Activated CD8-positive, alpha-beta memory T cell treated with anti-CD3 and anti-CD28 coated beads for 36 hours (primary cell): ENCODE measurements around the gene CILP2. TPM values are rescaled to one million over a fixed set of nuclear protein-coding genes. Genes with fewer than 3 reads are reported as not detected.

Source experiments
- CTCF ChIA-PET: fragments of 350-600 bp; sonication (Branson Sonifier 250); formaldehyde crosslinking; loops from one replicate; lab custom pipeline; 2021; ENCODE audit warnings: antibody characterized with exemption; lab: Charles Lee
- POLR2A ChIA-PET: fragments of 350-600 bp; sonication (Branson Sonifier 250); formaldehyde crosslinking; loops from one replicate; lab custom pipeline; 2021; ENCODE audit warnings: antibody characterized with exemption; lab: Charles Lee
- total RNA-seq, 2 experiments: library from RNA; stranded (reverse); gene quantifications; one replicate each; pipeline ENCODE4 v1.2.3, GENCODE V29; 2021

The CILP2 gene
- total RNA-seq, 2 experiments from 2014 or later, result 0.15 to 0.30 TPM

GRCh38 chr19:19537075-19538048 lies 703 bp upstream of the CILP2 start:
- POLR2A ChIA-PET, result no interaction called here

GRCh38 chr19:19538785-19539166 lies 711 bp downstream of the CILP2 start:
- CTCF ChIA-PET, result interaction anchor here (0.6 to 1.4 kb wide), 4 partner anchors 16 to 410 kb away, joined by 3 to 5 read pairs (median 3); partner anchors contain the start of gene GMIP
- POLR2A ChIA-PET, result no interaction called here

More at GRCh38 chr19:19537075-19538048, 703 bp upstream of the CILP2 start:
- CTCF ChIA-PET, result interaction anchor here (1.1 kb wide), 1 partner anchor 22 kb away, joined by 3 read pairs; no protein-coding TSS in a partner anchor

DNA sequence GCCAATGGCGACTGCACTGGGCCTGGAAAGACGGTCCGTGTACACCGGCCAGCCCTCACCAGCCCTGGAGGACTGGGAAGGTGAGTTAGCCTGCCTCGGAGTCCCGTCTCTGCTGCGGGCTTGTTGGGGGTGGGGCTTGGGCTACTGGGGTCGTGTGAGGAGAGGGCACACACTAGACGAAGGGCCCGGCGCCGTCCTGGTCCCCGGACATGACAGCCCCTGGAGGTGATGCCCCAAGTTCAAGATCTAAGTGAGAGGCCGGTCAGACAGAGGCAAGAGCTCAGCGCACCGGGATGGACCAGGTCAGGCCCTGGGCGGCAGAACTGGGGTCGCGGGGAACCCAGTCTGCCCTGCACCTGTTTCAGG lies 1.6 kb downstream of the CILP2 start:
- POLR2A ChIA-PET, result no interaction called here
- CTCF ChIA-PET, result interaction anchor here (1.4 kb wide), 2 partner anchors 15 to 104 kb away, joined by 3 to 5 read pairs; partner anchors contain the start of gene GMIP

DNA sequence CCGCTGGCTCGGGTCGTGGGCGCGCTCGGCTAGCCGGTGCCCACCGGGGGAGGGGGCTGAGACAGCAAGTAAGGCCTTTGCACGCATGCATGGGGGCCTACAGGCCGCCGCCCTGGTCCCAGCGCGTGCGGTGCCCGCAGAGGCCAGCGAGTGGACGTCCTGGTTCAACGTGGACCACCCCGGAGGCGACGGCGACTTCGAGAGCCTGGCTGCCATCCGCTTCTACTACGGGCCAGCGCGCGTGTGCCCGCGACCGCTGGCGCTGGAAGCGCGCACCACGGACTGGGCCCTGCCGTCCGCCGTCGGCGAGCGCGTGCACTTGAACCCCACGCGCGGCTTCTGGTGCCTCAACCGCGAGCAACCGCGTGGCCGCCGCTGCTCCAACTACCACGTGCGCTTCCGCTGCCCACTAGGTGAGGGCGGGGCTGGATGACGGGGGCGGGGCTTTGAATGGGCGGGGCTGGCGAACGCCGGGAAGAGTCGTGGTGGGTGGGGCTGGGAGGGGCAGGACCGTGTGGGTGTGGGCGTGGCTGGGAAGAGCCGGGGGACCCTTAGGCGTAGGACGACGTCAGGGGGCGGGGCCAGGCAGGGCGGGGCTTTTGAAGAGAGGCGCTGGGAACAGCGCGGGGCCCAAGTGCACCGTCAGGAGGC lies 2.1 kb downstream of the CILP2 start:
- POLR2A ChIA-PET, result interaction anchor here (0.6 to 0.7 kb wide), 2 partner anchors 53 to 390 kb away, joined by 4 to 6 read pairs; no protein-coding TSS in a partner anchor
- CTCF ChIA-PET, result interaction anchor here (0.6 to 1.6 kb wide), 6 partner anchors 8 to 104 kb away, joined by 3 to 7 read pairs (median 3); partner anchors contain the start of gene GMIP

DNA sequence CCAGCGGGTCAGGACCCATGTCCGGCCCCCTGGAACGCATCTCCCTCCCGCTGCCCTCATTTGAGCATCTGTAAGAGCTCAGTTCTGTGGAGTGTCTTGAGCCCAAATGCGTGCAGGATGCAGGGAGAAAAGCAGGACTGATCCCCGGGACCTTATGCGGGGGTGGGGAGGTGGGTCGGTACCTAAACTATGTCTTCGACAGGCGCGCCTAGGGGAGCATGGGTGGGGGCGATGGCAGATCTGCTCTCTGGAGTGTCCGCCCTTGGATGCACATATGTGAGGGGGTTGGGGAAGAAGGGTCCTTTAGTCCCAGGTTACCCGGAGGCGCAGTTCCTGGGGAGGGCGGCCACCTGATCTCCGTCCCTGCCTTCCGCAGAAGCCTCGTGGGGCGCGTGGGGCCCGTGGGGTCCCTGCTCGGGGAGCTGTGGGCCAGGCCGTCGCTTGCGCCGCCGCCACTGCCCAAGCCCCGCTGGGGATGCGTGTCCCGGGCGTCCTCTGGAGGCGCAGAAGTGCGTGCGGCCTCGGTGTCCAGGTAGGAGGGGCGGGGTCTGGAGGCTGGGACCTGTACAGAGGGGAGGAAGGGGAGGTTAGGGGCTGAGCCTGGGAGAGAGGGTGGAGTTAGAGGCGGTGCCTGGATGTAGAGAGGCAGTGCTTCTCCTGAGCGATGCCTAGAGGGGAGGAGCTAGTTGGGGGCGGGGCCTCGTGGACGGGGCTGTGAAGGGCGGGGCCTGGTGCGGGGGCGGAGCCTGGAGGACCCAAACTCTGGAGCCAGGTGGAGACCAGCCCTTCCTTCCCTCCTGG lies 2.9 kb downstream of the CILP2 start:
- POLR2A ChIA-PET, result interaction anchor here (0.5 to 0.7 kb wide), 3 partner anchors 9 to 389 kb away, joined by 4 to 6 read pairs (median 4); no protein-coding TSS in a partner anchor
- CTCF ChIA-PET, result interaction anchor here (0.5 to 1.6 kb wide), 6 partner anchors 9 to 172 kb away, joined by 3 to 7 read pairs (median 4); partner anchors contain the start of gene GMIP

GRCh38 chr19:19541616-19542015 lies 3.6 kb downstream of the CILP2 start:
- POLR2A ChIA-PET, result interaction anchor here (0.5 kb wide), 1 partner anchor 10 kb away, joined by 4 read pairs; no protein-coding TSS in a partner anchor
- CTCF ChIA-PET, result interaction anchor here (0.5 to 1.6 kb wide), 5 partner anchors 9 to 172 kb away, joined by 3 to 7 read pairs (median 4); partner anchors contain the start of gene GMIP

GRCh38 chr19:19542507-19542906 lies 4.4 kb downstream of the CILP2 start:
- ChIA-PET CTCF (no interaction called here), POLR2A (no interaction called here)

- POLR2A ChIA-PET, result interaction anchor here (0.6 kb wide), 1 partner anchor 279 kb away, joined by 3 read pairs; no protein-coding TSS in a partner anchor
- CTCF ChIA-PET, result interaction anchor here (1.7 kb wide), 1 partner anchor 10 kb away, joined by 11 read pairs; no protein-coding TSS in a partner anchor
These were observed 5.0 kb downstream of the CILP2 start for GRCh38 chr19:19543101-19543500.

DNA sequence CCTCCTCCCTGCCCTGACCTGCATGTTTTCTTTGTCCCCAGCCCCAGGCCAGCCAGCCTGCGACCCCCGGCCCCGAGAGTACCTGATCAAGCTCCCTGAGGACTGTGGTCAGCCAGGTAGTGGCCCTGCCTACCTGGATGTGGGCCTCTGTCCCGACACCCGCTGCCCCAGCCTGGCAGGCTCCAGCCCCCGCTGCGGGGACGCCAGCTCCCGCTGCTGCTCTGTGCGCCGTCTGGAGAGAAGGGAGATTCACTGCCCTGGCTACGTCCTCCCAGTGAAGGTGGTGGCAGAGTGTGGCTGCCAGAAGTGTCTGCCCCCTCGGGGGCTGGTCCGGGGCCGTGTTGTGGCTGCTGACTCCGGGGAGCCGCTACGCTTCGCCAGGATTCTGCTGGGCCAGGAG lies 5.6 kb downstream of the CILP2 start:
- ChIA-PET POLR2A (interaction anchor here (0.6 kb wide), 1 partner anchor 279 kb away, joined by 3 read pairs; no protein-coding TSS in a partner anchor), CTCF (interaction anchor here (1.7 kb wide), 1 partner anchor 10 kb away, joined by 11 read pairs; no protein-coding TSS in a partner anchor)

DNA sequence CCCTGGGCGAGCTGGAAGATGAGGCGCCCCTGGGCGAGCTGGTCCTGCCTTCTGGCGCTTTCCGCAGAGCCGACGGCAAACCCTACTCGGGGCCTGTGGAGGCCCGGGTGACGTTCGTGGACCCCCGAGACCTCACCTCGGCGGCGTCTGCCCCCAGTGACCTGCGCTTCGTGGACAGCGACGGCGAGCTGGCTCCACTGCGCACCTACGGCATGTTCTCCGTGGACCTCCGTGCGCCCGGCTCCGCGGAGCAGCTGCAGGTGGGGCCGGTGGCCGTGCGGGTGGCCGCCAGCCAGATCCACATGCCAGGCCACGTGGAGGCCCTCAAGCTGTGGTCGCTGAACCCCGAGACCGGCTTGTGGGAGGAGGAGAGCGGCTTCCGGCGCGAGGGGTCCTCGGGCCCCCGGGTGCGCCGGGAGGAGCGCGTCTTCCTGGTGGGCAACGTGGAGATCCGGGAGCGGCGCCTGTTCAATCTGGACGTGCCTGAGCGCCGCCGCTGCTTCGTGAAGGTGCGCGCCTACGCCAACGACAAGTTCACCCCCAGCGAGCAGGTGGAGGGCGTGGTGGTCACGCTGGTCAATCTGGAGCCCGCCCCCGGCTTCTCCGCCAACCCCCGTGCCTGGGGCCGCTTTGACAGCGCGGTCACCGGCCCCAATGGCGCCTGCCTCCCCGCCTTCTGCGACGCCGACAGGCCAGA lies 6.3 kb downstream of the CILP2 start:
- POLR2A ChIA-PET, result no interaction called here
- CTCF ChIA-PET, result interaction anchor here (1.2 to 1.7 kb wide), 2 partner anchors 9 to 10 kb away, joined by 4 to 11 read pairs; no protein-coding TSS in a partner anchor

DNA sequence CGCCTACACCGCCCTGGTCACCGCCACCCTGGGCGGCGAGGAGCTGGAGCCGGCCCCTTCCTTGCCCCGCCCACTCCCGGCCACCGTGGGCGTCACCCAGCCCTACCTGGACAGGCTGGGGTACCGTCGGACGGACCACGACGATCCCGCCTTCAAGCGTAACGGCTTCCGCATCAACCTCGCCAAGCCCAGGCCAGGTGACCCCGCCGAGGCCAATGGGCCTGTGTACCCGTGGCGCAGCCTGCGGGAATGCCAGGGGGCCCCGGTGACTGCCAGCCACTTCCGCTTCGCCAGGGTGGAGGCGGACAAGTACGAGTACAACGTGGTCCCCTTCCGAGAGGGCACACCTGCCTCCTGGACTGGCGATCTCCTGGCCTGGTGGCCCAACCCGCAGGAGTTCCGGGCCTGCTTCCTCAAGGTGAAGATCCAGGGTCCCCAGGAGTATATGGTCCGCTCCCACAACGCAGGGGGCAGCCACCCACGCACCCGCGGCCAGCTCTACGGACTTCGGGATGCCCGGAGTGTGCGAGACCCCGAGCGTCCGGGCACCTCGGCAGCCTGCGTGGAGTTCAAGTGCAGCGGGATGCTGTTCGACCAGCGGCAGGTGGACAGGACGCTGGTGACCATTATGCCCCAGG lies 7.0 kb downstream of the CILP2 start:
- POLR2A ChIA-PET, result no interaction called here
- CTCF ChIA-PET, result interaction anchor here (1.2 kb wide), 1 partner anchor 9 kb away, joined by 4 read pairs; no protein-coding TSS in a partner anchor

DNA sequence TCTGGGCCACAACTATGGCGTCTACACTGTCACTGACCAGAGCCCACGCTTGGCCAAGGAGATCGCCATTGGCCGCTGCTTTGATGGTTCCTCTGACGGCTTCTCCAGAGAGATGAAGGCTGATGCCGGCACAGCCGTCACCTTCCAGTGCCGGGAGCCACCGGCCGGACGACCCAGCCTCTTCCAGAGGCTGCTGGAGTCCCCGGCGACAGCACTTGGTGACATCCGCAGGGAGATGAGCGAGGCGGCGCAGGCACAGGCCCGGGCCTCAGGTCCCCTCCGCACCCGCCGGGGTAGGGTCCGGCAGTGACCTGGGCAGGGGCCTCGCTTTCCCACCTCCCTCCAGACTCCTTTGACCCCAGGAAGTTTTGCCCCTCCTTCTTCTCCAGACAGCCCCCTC lies 7.6 kb downstream of the CILP2 start:
- ChIA-PET CTCF (interaction anchor here (1.2 to 1.5 kb wide), 2 partner anchors 9 to 14 kb away, joined by 4 to 6 read pairs; no protein-coding TSS in a partner anchor), POLR2A (no interaction called here)

GRCh38 chr19:19546751-19547162 lies 8.7 kb downstream of the CILP2 start:
- ChIA-PET POLR2A (no interaction called here), CTCF (interaction anchor here (1.5 kb wide), 1 partner anchor 15 kb away, joined by 6 read pairs; no protein-coding TSS in a partner anchor)

- CTCF ChIA-PET, result interaction anchor here (0.5 kb wide), 1 partner anchor 117 kb away, joined by 4 read pairs; no protein-coding TSS in a partner anchor
- POLR2A ChIA-PET, result no interaction called here
These were observed 9.7 kb downstream of the CILP2 start for GRCh38 chr19:19547674-19548336.

- ChIA-PET CTCF (interaction anchor here (0.8 to 4.8 kb wide), 2 partner anchors 17 to 95 kb away, joined by 3 to 21 read pairs; partner anchors contain the start of gene GMIP), POLR2A (no interaction called here)
These were observed 11.1 kb downstream of the CILP2 start for GRCh38 chr19:19548915-19549759.
